GM18517 (cell line): ENCODE data around the gene AURKAIP1.

Source experiments
- ATAC-seq: cut with Tn5 transposase; IDR thresholded peaks from one replicate; pipeline ENCODE4 v1.9.1; 2021; ENCODE audit warnings: mild to moderate bottlenecking, moderate library complexity; ENCODE audit not compliant: unreplicated experiment

AURKAIP1 gene

GRCh38 chr1:1335283-1335682, 39.7 kb downstream of the AURKAIP1 start:
- no peak for ATAC-seq

DNA sequence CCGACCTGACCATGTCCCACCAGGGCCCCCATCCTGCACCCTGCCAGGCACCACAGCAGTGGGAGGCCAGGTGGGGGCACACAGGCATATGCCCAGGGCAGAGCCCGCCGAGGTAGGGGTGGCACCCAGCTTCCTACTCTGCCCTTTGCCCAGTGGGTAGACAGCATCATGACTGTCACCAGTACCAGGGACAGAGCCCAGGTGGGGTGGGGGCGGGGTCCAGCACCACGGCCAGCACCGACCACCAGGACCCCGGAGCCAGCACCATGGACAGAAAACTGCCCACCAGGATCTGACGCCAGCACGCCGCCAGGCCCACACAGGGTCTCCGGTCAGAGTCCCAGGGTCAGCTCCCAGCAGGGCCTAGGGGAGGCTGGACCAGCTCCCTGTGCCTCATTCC, 40.2 kb downstream of the AURKAIP1 start:
- ATAC-seq = no peak

- no peak for ATAC-seq
Observed at GRCh38 chr1:1333551-1334241, 41.3 kb downstream of the AURKAIP1 start.

DNA sequence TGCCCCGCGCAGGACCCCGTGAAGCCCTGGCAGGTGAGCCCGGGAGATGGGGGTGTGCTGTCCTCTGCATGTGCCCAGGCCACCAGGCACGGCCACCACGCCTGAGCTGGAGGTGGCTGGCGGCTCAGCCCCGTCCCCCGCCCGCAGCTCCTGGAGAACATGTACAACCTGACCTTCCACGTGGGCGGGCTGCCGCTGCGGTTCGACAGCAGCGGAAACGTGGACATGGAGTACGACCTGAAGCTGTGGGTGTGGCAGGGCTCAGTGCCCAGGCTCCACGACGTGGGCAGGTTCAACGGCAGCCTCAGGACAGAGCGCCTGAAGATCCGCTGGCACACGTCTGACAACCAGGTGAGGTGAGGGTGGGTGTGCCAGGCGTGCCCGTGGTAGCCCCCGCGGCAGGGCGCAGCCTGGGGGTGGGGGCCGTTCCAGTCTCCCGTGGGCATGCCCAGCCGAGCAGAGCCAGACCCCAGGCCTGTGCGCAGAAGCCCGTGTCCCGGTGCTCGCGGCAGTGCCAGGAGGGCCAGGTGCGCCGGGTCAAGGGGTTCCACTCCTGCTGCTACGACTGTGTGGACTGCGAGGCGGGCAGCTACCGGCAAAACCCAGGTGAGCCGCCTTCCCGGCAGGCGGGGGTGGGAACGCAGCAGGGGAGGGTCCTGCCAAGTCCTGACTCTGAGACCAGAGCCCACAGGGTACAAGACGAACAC, 42.1 kb downstream of the AURKAIP1 start:
- ATAC-seq = no peak

DNA sequence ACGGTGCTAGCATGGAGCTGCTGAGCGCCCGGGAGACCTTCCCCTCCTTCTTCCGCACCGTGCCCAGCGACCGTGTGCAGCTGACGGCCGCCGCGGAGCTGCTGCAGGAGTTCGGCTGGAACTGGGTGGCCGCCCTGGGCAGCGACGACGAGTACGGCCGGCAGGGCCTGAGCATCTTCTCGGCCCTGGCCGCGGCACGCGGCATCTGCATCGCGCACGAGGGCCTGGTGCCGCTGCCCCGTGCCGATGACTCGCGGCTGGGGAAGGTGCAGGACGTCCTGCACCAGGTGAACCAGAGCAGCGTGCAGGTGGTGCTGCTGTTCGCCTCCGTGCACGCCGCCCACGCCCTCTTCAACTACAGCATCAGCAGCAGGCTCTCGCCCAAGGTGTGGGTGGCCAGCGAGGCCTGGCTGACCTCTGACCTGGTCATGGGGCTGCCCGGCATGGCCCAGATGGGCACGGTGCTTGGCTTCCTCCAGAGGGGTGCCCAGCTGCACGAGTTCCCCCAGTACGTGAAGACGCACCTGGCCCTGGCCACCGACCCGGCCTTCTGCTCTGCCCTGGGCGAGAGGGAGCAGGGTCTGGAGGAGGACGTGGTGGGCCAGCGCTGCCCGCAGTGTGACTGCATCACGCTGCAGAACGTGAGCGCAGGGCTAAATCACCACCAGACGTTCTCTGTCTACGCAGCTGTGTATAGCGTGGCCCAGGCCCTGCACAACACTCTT, 42.8 kb downstream of the AURKAIP1 start:
- no peak for ATAC-seq

DNA sequence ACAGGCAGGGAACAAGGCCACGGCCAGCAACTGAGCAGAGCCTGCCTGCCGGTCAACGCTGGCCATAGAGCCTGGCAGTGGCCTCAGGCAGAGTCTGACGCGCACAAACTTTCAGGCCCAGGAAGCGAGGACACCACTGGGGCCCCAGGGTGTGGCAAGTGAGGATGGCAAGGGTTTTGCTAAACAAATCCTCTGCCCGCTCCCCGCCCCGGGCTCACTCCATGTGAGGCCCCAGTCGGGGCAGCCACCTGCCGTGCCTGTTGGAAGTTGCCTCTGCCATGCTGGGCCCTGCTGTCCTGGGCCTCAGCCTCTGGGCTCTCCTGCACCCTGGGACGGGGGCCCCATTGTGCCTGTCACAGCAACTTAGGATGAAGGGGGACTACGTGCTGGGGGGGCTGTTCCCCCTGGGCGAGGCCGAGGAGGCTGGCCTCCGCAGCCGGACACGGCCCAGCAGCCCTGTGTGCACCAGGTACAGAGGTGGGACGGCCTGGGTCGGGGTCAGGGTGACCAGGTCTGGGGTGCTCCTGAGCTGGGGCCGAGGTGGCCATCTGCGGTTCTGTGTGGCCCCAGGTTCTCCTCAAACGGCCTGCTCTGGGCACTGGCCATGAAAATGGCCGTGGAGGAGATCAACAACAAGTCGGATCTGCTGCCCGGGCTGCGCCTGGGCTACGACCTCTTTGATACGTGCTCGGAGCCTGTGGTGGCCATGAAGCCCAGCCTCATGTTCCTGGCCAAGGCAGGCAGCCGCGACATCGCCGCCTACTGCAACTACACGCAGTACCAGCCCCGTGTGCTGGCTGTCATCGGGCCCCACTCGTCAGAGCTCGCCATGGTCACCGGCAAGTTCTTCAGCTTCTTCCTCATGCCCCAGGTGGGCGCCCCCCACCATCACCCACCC, 43.7 kb downstream of the AURKAIP1 start, which contains the start of gene TAS1R3:
TSS of gene TAS1R3 (plus strand) at position 213 of the 898 bp plus-strand sequence. CDS start at position 279, 66 bp downstream.
- no peak for ATAC-seq

- ATAC-seq = no peak
Observed at GRCh38 chr1:1330366-1331067, 44.5 kb downstream of the AURKAIP1 start.

GRCh38 chr1:1329304-1330210, 45.5 kb downstream of the AURKAIP1 start:
- no peak for ATAC-seq

DNA sequence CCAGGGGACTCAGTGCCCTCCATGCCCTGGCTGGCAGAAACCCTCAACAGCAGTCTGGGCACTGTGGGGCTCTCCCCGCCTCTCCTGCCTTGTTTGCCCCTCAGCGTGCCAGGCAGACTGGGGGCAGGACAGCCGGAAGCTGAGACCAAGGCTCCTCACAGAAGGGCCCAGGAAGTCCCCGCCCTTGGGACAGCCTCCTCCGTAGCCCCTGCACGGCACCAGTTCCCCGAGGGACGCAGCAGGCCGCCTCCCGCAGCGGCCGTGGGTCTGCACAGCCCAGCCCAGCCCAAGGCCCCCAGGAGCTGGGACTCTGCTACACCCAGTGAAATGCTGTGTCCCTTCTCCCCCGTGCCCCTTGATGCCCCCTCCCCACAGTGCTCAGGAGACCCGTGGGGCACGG, 46.8 kb downstream of the AURKAIP1 start:
- ATAC-seq = no peak

GRCh38 chr1:1327291-1327690, 47.7 kb downstream of the AURKAIP1 start:
- ATAC-seq = no peak

DNA sequence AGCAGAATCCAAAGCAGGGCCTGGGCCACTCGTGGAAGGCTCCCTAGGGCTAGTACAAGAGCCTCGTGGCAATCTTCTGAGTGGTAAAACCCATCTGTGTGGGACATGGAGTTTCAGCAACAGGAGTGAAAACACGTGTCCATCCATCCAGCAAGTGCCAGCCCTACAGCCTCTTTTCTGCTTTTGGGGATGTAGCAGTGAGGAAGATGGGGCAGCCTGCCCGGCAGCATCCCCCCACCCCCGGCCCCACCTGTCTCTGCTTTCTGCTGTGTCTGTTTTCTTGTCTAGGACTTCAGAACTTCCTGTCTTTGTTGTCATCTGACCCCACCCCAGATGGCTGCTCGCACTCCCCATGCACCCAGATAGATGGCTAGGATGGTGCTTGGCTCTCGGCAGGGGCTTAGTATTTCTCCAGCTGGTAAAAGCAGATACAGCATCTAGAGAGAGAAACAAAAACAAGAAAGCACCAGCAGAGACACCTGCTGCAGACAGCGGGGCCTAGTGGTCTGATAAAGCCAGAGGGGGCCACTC, 48.9 kb downstream of the AURKAIP1 start:
- ATAC-seq = no peak

DNA sequence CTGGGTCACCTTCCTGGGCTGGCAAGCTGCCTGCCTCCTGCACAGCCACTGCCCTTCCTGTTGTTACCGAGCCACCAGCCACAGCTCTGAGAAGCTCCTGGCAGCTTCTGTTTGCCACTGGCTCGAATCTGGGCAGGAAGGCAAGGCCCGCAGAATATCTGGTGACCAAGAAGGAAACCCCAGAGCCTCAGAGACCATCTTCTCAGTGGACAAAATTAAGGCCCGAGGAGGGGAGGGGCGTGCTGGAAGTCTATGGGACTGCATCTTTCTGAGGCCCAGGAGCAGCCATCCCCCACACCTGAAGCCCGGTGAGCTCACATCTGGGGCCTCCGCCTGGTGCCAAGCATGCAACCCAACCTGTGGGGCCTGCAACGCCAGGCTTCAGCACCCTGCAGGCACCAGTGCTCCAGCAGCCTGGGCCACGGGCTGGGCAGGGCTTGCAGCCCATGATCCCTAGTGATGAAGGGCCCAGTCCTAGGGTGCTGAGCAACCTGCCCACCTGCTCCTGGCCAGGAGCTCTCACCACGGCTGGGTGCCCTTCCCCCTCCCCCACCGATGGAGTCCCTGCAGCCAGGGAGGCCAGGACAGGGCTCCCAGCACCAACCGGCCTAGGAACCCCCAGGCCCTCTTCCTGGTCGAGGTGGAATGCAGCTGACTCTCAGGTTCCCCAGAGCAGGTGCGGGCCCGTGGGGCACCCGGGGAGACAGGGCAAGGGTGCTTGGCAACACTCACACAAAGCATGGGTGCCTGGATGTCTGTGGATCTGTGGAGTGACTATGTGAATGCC, 49.5 kb downstream of the AURKAIP1 start:
- ATAC-seq = no peak

GRCh38 chr1:1324524-1325287, 50.3 kb downstream of the AURKAIP1 start, which contains the start of the genes CPTP and INTS11:
Gene CPTP, plus strand, starts transcription at chr1:1324802. Its CDS starts 2,109 bp downstream, at chr1:1326911.
Gene INTS11, minus strand, starts transcription at chr1:1324660. Its CDS starts 52 bp downstream, at chr1:1324608.
- ATAC-seq = peak; percentile 65

DNA sequence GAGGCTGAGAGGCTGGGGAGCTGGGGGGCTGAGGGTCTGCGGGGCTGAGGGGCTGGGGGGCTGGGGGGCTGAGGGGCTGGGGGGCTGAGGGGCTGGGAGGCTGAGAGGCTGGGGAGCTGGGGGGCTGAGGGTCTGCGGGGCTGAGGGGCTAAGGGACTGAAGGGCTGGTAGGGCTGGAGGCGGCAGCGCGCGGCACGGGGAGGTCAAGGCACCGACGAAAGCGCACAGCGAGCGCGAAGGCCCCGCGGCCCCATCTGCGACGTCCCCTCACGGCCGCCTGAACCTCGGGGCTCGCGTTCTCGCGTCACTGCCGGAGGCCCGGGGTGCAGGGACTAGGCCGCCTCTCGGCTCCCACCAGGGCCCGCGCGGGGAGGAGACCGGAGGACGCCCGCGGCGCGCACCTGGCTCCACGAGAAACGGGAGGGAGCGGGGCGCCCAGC, 50.9 kb downstream of the AURKAIP1 start:
- peak; percentile 38 for ATAC-seq
